GM21381 (cell line): Measurements from ENCODE around the gene CARD6.
"Not testable (repeated sequence)": the region's sequence is repeated elsewhere in the genome, so short reads cannot be mapped to it uniquely, and the experiment has no call there.

Source experiments
- ATAC-seq: cut with Tn5 transposase; IDR thresholded peaks from one replicate; pipeline ENCODE4 v1.9.1; 2021; ENCODE audit warnings: mild to moderate bottlenecking, moderate library complexity; ENCODE audit not compliant: unreplicated experiment

Gene CARD6

GRCh38 chr5:40869384-40869783 is 28.2 kb downstream of the CARD6 start:
- no peak for ATAC-seq

GRCh38 chr5:40871177-40871576 is 30.0 kb downstream of the CARD6 start:
- ATAC-seq = no peak

- not testable (repeated sequence) for ATAC-seq
These were observed 31.1 kb downstream of the CARD6 start for GRCh38 chr5:40872253-40872652.

GRCh38 chr5:40873286-40873880 is 32.2 kb downstream of the CARD6 start:
- ATAC-seq = no peak

DNA sequence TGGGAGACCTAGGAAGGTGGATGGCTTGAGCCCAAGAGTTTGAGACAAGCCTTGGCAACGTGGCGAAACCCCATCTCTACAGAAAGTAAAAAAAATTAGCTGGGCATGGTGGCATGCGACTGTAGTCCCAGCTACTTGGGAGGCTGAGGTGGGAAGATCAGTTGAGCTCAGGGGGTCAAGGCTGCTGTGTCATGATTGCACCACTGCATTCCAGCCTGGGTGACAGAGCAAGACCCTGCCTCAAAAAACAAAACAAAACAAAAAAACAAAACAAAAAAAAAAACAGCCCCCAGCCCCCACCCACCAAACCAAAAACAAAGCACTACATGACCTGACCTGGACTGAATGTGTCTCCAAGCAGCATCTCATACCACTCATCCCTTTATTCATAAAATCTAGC is 34.8 kb downstream of the CARD6 start:
- no peak for ATAC-seq

- no peak for ATAC-seq
These were observed 36.3 kb downstream of the CARD6 start for GRCh38 chr5:40877371-40877988.

DNA sequence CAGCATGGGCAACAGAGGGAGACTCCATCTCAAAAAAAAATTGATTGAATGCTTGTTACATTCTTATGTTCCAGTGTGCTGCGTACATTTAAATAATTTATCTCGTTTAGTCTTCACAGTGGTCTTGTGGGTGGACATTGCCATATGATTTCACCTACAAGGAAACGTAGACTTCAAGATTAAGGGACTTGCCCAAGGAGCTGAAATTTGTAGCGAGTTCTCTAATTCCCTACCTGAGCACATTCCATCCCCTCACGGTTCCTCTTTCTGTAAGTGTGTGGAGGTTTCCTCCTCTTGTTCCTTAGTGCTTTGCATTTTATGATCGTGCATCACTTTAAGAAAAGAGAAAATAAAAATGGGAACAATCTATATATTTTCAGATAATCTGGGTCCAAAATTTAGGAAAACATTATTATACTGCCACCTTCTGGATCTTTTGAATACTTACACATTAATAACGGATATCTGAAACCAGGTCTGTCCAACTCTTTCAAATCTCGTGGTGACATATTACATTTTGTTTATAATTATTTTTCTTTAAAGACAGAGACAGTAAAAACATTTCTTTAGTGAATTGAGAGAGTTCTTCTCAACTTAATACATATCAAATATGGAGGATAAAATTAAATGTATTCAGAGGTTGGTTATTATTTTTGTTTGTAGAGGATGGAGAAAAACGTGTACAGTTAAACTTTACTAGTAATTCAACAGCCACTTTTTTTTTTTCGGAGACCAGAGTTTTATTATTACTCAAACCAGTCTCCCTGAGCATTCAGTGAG is 38.2 kb downstream of the CARD6 start:
- ATAC-seq = no peak

DNA sequence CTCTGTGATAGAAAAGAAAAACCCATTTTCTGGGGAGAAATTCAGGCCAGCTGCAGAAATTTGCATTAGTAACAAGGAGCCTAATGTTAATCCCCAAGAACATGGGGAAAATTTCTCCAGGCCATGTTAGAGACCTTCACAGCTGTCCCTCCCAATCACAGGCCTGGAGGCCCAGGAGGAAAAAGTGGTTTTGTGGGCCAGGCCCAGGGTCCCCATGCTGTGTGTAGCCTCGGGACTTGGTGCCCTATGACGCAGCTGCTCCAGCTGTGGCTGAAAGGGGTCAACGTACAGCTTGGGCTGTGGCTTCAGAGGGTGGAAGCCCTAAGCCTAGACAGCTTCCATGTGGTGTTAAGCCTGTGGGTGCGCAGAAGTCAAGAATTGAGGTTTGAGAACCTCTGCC is 41.1 kb downstream of the CARD6 start:
- ATAC-seq = no peak

DNA sequence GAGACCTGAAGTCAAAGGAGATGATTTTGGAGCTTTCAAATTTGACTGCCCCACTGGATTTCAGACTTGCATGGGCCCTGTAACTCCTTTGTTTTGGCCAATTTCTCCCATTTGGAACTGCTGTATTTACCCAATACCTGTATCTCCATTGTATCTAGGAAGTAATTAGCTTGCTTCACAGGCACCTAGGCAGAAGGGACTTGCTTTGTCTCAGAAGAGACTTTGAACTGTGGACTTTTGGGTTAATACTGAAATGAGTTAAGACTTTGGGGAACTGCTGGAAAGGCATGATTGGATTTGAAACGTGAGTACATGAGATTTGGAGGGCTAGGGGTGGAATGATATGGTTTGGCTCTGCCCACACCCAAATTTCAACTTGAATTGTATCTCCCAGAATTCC is 41.9 kb downstream of the CARD6 start:
- ATAC-seq = not testable (repeated sequence)

- ATAC-seq = not testable (repeated sequence)
These were observed 54.6 kb downstream of the CARD6 start for GRCh38 chr5:40895440-40896425.

- peak; percentile 84 for ATAC-seq
These were observed 63.2 kb downstream of the CARD6 start for GRCh38 chr5:40904205-40904993.

DNA sequence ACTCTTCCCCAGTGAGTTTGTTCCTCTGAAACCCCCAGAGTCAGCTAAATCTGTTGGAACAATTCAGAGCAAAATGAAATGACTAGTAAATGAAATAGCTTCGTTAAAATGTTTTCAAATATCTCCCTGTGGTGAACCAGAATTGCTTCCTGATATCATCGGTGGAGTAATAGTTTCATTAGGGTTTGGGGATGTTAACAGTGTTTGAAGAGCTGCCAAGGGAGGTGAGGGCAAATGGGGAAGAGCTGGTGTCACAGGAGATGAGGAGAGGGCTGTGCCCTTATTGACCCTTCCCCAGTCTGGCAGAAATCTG is 63.8 kb downstream of the CARD6 start:
- ATAC-seq = no peak

DNA sequence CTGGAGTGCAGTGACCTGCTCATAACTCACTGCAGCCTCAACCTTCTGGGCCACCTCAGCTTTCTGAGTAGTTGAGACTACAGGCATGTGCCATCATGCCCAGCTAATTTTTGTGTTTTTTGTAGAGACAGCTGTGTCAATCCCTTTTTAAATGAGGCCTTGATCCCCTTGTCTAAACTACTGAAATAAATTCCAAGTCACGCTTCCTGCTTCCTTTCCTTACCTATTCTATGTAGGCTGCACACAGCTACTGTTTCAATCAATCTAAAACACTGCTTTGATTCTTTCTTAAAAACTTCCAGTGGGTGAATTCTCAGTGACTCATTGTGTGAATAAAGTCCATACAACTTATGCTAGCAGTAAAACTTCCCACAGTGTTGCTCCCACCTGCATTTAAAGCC is 65.2 kb downstream of the CARD6 start:
- no peak for ATAC-seq

- no peak for ATAC-seq
These were observed 68.1 kb downstream of the CARD6 start, which contains the start of gene C7 for GRCh38 chr5:40909264-40909663. Gene C7, plus strand, starts transcription at chr5:40909497. Its CDS starts 114 bp downstream, at chr5:40909611.

DNA sequence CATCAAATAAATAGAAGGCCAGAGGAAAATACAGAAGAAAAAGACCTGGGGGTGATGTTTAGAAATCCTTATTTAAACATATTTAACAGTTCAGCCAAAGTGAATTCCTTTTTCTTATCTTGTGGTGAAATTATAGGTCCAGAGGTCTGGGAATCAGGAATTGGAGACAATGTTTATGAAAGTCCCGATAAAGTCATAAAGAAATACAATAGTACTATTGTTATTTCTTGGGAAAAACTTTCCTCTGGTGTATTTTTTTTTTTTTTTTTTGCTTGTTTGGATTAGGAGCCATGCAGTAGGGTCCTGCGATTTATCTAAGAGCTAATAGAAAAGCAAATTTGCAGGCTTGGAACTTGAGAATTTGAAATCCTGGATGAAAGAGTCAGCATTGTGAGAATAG is 68.6 kb downstream of the CARD6 start:
- no peak for ATAC-seq
